Adipose tissue (tissue), 3 donors: ENCODE measurements around the gene IL7R. TPM values are rescaled to one million over a fixed set of nuclear protein-coding genes. Genes with fewer than 3 reads are reported as not detected.
"Not testable (repeated sequence)": the region's sequence is repeated elsewhere in the genome, so short reads cannot be mapped to it uniquely, and the experiment has no call there.

Experiments
- H3K27ac ChIP-seq: one replicate; pipeline ENCODE4 v1.5.1; 2013; ENCODE audit warnings: low read depth, low read length
- WGBS, 3 donors: extraction: QIAGEN DNeasy Blood & Tissue Kit; methylation state at CpG; one replicate each; pipeline ENCODE4 v1.1.7; 2013; 5-methylcytosine and 5-hydroxymethylcytosine counted together
- polyA plus RNA-seq, 3 donors: library from polyadenylated mRNA; stranded (reverse); fragments of 200-250 nt; gene quantifications; one replicate each; pipeline ENCODE4 v1.2.3, GENCODE V29; 2013
- donor health status: healthy with polysubstance abuse.
- donor health status: Bipolar disorder and iron deficiency.
- donor health status: healthy.

The IL7R gene
- polyA plus RNA-seq, 3 donors = 1.3 to 4.3 (median 2.8) TPM

DNA sequence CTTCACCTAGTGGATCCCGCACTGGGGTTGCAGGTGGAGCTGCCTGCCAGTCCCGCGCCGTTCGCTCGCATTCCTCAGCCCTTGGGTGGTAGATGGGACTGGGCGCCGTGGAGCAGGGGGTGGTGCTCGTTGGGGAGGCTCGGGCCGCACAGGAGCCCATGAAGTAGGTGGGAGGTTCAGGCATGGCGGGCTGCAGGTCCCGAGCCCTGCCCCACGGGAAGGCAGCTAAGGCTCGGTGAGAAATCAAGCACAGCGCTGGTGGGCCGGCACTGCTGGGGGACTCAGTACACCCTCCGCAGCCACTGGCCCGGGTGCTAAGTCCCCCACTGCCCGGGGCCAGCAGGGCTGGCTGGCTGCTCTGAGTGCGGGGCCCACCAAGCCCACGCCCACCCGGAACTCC lies 36.1 kb downstream of the IL7R start:
- 95 to 96% (median 95%) methylated on average over 17 to 23 of the region's 23 CpGs for WGBS, 3 donors

DNA sequence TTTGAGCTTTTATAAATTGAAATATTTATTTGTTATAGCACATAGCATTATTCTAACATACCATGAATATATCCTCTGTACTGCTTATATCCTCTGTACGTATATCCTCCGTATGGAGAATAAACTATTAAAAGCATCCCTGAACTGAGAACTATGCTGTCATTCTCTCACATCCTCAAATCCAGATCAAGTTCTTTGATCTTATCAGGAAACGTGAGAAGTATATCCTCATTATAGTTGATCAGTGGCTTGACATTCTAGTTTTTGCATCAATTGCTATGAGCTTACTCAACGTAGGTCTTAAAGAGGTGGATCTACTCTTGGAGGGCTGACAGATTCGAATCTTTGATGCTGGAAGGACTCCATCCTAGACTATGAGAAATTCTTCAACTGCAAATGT lies 37.4 kb downstream of the IL7R start:
- H3K27ac ChIP-seq = no peak overlapping the region
- 69 to 85% (median 83%) methylated on average over 5 of the region's 5 CpGs for WGBS, 3 donors

More for the DNA sequence above, 36.1 kb downstream of the IL7R start:
- H3K27ac ChIP-seq = not testable (repeated sequence)

DNA sequence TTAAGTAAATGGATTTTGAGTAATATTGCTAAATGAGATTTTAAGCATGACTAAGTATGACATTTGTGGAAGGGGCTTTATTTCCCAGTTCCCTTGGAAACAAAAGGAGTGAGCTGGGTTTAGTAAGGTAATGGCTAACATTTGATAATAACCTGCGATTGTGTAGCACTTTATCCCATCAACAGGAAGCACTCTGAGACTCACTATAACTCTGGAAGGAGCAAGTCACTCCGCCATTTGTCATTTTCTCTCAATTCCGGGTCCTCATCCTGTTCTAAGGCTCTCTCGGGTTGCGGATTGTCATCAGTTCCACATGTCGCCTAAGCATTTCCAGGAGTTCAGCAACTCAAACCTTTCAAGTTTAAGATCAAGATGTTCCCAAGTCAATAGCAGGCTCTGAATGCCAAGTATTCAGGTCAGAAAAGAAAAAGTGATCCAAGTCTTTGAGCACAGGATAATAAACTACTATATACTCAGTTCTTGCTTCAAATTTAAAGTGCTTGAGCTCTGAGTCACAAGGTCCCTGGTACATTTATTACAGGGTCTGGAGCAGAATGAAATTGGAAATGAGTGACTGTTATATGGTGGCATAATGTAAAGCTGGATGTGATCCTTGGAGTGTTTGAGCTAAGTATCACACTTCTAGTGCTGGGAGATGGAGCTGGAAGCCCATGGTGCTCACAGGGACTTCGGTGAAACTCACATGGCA lies 42.4 kb downstream of the IL7R start:
- 71 to 87% (median 83%) methylated on average over 7 of the region's 7 CpGs for WGBS, 3 donors
- no peak overlapping the region for H3K27ac ChIP-seq

DNA sequence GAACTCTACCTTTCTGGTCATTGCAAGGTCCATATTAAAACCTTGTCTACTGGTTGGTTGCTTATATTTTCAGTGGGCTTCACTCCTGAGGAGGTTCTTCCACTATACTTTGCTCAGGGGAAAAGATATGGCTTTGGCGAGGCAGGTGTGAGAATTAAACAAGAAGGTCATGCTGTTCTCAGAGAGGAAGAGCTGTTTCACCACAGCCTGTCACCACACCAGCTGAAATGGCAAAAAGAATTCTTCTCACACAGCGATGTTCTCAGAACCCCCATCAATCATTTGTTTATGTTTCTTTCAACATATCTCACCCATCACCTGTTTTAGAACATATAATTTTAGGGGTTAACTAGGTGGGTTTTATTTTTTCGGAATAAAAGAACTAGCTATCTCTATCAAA lies 43.1 kb downstream of the IL7R start:
- H3K27ac ChIP-seq = no peak overlapping the region
- WGBS, 3 donors = 29 to 47% (median 37%) methylated on average over 3 of the region's 3 CpGs

DNA sequence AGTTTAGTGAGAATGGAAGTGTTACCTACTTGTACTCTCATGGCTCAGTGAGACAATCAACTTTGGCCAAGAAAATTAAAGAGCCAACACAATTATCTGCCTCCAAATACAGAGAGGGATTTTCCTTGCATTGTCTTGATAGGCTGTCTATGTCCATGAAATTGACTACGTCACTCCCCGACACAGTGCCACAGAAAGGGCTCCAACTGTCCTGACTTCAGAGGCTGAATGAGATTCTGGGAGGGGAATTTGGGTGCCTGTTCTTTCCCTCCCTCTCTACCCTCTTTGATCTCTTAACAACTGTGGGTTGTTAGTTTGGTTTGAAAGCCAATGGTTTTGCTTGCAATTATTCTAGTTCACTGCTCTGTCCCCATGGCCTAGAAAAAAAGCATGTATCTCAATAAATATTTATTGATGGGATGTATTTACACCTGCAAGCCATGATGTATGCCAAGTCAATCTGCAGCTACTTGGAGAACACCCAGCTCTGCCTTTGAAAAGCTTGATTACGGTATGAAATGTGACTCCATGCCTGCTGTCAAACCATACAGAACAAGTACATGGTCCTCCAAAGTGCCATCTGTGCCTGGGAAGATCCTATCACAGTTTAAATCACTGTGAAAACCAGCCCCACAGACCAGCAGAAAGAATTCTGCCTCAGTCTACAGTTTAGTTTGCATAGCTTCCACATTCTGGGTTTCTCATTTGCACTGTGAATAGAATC lies 44.4 kb downstream of the IL7R start:
- no peak overlapping the region for H3K27ac ChIP-seq
- WGBS, 3 donors = 78 to 85% (median 81%) methylated on average over 3 of the region's 3 CpGs

DNA sequence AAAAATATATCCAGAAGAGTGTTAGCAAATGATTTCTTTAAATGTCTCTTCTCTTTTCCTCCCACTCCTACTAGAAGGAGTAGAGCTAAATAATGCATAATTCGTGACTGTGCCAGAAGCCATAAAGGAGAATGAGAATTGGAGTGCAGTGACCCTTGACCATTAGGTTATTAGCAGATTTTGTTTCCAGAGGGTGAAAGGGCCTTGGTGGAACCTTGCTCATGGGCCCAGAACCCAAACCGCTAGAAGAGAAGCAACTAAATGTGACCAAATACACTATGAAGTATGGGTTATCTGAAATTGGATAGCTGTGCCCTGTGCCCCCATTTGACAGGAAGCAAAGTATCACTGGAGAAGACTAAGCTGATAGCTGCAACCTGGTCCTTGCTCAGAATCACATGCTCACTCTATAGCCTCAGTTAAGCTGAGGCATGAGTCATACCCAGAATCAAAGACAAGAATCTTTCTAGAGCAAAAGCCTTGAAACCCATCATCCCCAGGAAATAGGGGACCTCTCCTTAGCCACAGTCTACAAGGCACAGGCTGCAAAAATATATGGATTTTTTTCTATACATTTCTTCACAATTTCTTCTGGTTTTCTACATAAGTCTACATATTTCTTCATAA lies 45.5 kb downstream of the IL7R start:
- H3K27ac ChIP-seq = no peak overlapping the region
- WGBS, 3 donors = 67 to 75% (median 70%) methylated on average over 2 of the region's 2 CpGs

DNA sequence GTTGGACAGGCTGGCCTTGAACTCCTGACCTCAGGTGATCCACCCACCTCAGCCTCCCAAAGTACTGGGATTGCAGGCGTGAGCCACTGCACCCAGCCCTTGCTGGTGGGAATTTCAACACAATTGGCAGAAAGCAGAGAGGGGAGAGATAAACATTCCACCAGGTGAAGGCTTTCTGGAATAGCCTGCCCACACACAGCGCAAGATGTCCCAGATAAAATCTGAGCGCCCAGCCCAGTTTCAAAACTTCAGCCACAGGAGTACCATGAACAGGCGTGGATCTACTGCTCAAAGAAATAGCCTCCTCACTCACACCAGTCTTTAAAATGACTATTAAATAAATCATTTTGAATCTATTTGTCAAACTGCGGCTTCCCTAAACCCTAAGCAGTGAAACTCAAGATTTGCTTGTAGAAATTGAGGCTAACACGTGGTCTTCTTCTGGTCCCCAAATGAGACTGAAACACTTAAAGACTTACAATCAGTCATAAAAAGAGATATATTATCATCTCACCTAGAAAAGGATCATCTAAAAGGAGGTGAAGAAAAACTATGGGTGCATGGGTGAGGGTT lies 47.0 kb downstream of the IL7R start:
- 87 to 92% (median 91%) methylated on average over 6 of the region's 6 CpGs for WGBS, 3 donors
- no peak overlapping the region for H3K27ac ChIP-seq

DNA sequence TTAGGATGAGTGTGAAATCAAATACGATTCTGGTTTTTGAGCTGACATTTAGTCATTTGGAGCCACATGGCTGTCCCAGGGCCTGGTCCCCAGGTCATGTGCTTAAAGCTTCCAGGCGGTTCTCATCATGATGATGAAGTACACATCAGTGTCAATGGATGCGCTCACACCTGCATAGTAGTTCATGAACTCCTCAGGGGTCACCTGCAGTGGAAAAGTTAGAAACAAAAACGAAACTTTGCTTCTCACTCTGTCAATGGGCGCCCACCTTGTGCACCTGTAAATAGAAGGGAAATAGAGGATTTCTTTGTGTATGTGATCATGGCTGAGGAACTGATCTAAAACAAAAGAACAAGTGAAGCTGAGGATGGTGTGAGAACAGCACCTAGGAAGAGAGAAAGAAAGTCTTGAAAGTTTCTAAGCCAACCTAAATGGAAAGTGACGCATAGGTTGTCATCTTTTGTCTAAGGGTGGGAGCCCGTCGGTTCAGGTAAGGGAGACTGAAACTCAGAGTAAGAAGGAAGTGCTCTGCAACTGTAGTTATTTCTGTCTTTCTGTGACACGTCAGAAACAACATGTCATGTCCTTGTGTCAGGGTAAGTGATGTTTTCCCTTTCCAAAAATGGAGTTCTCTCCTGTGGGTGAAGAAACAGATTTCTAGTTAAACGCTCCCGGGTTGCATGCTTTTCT lies 47.9 kb downstream of the IL7R start:
- H3K27ac ChIP-seq = no peak overlapping the region
- WGBS, 3 donors = 76 to 80% (median 78%) methylated on average over 11 of the region's 11 CpGs

DNA sequence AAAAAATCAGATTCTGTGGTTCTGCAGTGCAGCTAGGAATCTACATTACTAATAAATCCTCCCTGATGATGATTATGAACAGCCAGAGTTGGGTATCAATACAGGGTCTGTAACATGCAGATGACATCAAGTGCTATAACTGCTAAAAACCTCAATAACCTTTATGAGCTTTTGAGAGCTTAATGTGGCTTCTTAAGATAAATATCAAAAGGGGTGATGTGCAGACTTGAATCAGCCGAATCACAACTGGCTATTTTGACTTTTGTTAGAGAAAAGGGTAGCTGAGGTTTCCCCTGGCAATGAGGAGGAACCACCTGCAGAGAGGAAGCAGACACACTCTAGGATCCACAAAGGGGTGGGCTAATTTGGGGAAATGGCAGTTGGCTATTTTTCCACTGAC lies 51.5 kb downstream of the IL7R start:
- 19 to 35% (median 21%) methylated on average over 1 of the region's 1 CpG for WGBS, 3 donors
- H3K27ac ChIP-seq = no peak overlapping the region

DNA sequence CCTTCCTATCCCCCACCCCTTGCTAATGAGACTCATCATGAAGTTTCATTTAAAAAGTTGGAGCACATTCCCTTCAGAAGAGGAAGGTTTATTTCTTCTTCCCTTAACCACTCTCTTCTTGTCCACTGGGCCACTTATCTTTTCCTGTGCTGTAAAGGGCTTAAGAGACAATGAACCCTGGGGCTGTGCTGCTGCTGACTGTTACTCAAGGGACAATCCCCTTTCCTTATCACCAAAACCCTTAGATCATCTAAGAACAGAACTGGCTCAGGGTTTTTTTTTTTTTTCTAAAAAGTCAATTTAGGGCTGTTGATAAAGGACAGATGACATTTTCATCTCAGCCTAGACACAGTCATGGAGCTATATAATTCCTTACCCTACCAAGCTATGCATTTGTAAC lies 52.1 kb downstream of the IL7R start:
- no peak overlapping the region for H3K27ac ChIP-seq

DNA sequence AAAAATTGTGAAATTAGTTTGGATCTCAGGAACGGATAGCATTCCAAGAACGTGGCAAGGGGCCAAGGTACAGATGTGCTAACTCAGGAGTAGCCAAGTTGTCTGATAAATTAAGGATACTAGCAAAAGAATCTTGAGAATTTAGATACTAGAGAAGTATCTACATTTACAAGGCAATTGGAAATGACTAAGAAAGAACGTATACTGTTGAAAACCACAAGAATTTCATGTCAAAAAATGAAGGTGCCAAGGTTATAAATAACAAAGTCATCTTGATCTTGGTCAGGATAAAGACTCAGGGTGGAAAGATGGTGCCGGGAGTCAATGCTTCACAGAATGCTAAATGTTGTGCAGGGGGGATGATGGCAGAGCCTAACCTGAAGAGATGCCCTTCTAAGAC lies 62.5 kb downstream of the IL7R start:
- 44 to 69% (median 50%) methylated on average over 4 of the region's 4 CpGs for WGBS, 3 donors
- H3K27ac ChIP-seq = no peak overlapping the region

DNA sequence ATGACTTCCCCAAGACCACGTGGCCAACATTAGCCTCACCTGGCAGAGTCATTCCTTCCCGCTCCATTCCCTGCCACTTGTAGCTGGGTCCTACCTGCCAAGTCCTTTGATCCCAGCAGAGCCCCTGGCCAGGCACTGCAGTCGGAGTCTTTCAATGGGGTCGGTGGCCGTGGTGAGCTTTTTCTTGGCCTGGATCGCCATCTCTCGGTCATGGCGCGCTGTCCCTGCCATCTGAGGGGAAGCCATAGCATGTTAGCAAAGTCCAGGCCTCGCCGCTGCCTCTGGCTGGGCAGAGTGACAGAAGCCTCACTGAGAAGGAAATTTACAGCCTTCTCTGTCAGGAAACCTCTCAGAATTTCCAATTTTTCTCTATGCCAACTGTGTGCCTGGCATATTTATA lies 64.2 kb downstream of the IL7R start:
- WGBS, 3 donors = 72 to 76% (median 74%) methylated on average over 11 of the region's 11 CpGs

DNA sequence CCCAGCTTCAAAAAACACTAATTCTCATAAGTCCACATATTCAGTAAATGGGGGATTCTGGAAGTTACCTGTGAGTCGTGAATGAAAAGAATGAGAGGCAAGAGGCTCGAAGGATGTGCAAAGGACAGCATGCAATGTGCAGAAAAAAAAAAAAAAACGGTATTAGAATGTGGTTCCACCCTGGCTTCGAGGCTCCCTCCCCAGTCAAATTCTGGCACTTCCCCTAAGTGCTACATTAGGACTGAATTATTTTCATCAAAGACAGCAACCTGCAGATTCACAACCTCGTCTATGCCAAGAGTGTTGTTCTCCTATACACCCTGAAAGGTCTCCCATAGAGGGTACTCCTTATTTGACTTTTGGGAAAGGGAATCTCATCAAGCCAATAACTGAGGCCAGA lies 65.2 kb downstream of the IL7R start:
- WGBS, 3 donors = 50 to 68% (median 67%) methylated on average over 5 of the region's 5 CpGs

More for the DNA sequence above, 64.2 kb downstream of the IL7R start:
- H3K27ac ChIP-seq = no peak overlapping the region

DNA sequence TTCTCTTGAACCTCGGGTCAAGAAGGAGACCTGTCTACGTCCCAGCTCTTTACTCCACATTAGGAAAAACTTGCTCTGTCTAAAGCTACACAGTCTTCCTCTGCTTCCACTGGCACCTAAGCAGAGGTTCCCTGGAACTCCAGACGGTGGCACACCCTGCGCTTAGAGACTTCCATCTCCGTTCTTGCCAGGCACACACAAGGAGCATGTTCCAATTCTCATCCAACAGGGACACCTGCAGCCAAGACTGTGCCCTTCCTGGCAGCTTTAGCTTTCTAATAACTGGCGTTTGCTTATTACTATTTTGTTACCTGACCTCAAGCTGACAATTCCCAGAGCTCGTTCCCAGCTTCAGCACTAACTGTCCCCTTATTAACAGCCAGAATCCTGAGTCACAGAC lies 65.8 kb downstream of the IL7R start:
- WGBS, 3 donors = 67 to 83% (median 76%) methylated on average over 7 of the region's 7 CpGs
- H3K27ac ChIP-seq = no peak overlapping the region

More for the DNA sequence above, 65.2 kb downstream of the IL7R start:
- no peak overlapping the region for H3K27ac ChIP-seq

DNA sequence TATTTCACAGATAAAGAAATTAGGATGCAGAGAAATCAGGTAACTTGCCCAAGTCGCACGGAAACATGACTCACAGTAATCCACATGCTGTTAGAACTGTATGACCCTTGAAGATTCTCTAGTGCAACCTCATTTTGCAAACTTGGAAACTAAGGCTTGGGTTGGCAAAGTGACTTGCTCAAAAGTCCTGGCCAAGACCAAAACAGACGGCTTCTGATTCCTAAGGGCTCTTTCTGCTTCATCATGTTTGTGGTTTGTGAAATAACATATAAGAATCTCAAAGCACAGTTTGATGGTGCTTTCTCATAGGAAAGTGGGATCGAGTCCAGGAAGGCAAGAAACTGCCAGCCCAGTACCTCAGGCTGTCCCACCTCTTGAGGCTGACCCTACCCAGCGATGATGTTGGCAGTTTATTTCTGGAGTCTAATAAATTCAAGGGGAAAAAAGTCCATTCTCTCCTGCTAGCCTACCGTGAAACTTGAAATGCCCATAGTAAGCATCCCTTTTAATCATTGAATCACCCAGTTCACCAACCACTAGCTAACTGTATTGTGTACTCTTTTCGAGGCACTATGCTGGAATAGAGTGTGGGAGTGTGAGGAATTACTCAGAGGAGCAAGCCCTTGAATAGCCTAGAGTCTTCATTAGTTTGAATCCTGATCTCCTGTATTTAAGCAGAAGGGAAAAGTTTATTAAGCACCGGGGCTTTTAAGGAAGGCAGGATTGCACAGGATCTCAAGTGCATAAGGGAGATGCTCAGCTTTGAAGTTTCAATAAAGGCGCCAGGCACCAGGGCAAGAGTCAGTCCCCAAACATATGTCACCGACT lies 67.6 kb downstream of the IL7R start:
- no peak overlapping the region for H3K27ac ChIP-seq
- WGBS, 3 donors = 48 to 58% (median 55%) methylated on average over 10 of the region's 10 CpGs

DNA sequence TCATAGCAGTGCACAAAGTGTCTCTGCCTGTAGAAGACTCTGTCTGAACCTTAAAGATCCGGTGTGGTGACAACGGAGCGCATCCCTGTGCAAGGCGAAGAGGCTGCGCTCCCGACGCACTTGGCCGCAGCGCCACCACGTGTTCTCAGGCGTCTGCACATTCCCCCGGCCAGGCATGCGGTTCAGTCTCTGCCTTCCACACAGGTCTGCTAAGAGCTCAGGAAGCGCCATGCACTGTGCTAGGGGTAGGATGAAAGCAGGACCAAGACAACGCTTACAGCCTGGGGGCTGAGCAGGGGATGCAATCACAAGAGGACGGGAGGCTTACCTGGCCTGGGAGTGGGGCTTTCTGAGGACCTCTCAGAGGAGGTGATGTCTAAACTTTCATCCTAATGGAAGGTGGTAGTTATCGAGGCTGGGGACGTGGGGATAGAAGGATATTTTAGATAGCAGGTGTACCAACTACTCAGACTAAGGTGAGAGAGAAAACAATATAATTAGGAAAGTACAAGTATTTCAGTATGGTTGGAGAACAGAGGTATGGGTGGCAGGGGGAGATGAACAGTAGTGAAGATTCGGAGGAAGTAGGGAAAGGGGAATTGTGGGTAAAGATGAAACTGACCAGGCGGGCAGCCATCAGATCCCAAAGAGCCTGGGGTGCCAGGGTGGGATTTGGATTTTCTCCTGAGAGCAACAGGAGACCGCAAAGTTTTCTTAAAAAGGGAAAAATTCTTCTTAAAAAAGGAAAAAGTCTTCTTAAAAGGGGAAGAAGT lies 68.4 kb downstream of the IL7R start:
- WGBS, 3 donors = 12 to 16% (median 13%) methylated on average over 21 of the region's 21 CpGs

DNA sequence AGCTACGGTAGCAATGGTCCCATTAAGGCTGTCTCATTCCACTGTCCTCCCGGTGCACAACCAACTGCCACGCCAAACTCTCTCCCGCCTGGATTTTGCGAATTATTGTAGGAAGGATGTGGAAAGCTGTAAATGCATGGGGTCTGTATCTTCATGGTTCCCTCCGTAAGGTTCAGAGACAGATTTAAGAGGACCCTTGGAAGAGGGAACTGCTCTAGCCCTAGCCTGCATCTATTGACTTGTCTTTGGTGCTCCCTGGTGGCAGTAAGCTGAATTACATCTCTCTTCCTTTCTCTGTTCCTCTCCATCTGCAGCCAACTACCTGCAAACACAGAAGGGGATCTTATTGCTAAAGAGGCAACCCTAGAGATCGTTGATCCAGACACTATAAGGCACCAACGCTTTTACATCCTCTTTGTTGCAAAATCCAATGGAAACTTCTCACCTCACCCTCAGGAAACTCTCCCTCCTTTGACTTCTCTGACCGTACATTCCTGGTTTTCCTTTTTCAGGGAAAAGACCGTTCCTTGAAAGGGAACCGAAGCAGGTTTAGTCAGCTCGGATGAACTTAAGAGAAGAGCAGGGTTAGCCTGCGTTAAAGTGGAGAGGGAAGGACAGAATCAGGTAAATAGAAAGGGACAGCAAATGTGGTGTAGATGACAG lies 69.8 kb downstream of the IL7R start:
- WGBS, 3 donors = 35 to 41% (median 40%) methylated on average over 13 of the region's 13 CpGs
- no peak overlapping the region for H3K27ac ChIP-seq

More for the DNA sequence above, 68.4 kb downstream of the IL7R start:
- H3K27ac ChIP-seq = no peak overlapping the region
